ENCODE results near the gene MED17. TPM values are rescaled to one million over a fixed set of nuclear protein-coding genes. Genes with fewer than 3 reads are reported as not detected.

The MED17 gene
- total RNA-seq, 1 experiment from 2014 or later, result 67.9 TPM

- intact Hi-C loops (cut with micrococcal nuclease; ENCODE audit: unreplicated experiment), result no loop called here
- no peak for TF ChIP-seq EZH2 (IDR thresholded peaks at IDR 0.05; ENCODE audit: borderline replicate concordance, low read depth, low read length, poor library complexity, severe bottlenecking)
- no peak for TF ChIP-seq CTCF (conservative IDR thresholded peaks at IDR 0.05; ENCODE audit: low read depth, low read length)
- ChIA-PET CTCF (no interaction called here), POLR2A (ENCODE audit: low non-redundant PET) (no interaction called here)
- no TSS peak for BruUV-seq (replicated peaks)
- Histone ChIP-seq H3K4me1 (ENCODE audit: insufficient read depth, low read length, poor library complexity, severe bottlenecking) (no peaks in the 10 kb centered on the region), H3K27ac (ENCODE audit: low read depth, low read length, poor library complexity, severe bottlenecking) (no peak overlapping the region), H3K36me3 (ENCODE audit: insufficient read depth, low read length, poor library complexity, severe bottlenecking) (peaks cover 4% of the 10 kb centered on the region), H3K4me3 (ENCODE audit: low read depth, low read length, poor library complexity, severe bottlenecking) (no peak overlapping the region), H3K27me3 (replicated peaks; ENCODE audit: insufficient read depth, low read depth, low read length, poor library complexity) (no peaks in the 10 kb centered on the region), H3K9me3 (ENCODE audit: low read depth, low read length, poor library complexity, severe bottlenecking) (no peaks in the 10 kb centered on the region)
- DNase-seq (ENCODE audit: low spot score), result no peak
Observed at GRCh38 chr11:93819966-93820695, 36.0 kb downstream of the MED17 start.

- POLR2A ChIA-PET (ENCODE audit: low non-redundant PET), result no interaction called here
Observed at GRCh38 chr11:93820847-93821246, 36.8 kb downstream of the MED17 start.

GRCh38 chr11:93821617-93822016 is 37.5 kb downstream of the MED17 start:
- H3K9me3 ChIP-seq (ENCODE audit: low read depth, low read length, poor library complexity, severe bottlenecking), result no peaks in the 10 kb centered on the region
- H3K4me3 ChIP-seq (ENCODE audit: low read depth, low read length, poor library complexity, severe bottlenecking), result no peak overlapping the region
- no TSS peak for BruUV-seq (replicated peaks)
- DNase-seq (ENCODE audit: low spot score), result no peak
- H3K27me3 ChIP-seq (replicated peaks; ENCODE audit: insufficient read depth, low read depth, low read length, poor library complexity), result no peaks in the 10 kb centered on the region
- intact Hi-C loops (cut with micrococcal nuclease; ENCODE audit: unreplicated experiment), result no loop called here
- no peaks in the 10 kb centered on the region for H3K36me3 ChIP-seq (ENCODE audit: insufficient read depth, low read length, poor library complexity, severe bottlenecking)
- no peak for TF ChIP-seq CTCF (conservative IDR thresholded peaks at IDR 0.05; ENCODE audit: low read depth, low read length)
- TF ChIP-seq EZH2 (IDR thresholded peaks at IDR 0.05; ENCODE audit: borderline replicate concordance, low read depth, low read length, poor library complexity, severe bottlenecking), result no peak
- no peak overlapping the region for H3K27ac ChIP-seq (ENCODE audit: low read depth, low read length, poor library complexity, severe bottlenecking)
- no peaks in the 10 kb centered on the region for H3K4me1 ChIP-seq (ENCODE audit: insufficient read depth, low read length, poor library complexity, severe bottlenecking)
- ChIA-PET CTCF (no interaction called here), POLR2A (ENCODE audit: low non-redundant PET) (no interaction called here)

More at GRCh38 chr11:93820847-93821246, 36.8 kb downstream of the MED17 start:
- H3K4me1 ChIP-seq (ENCODE audit: insufficient read depth, low read length, poor library complexity, severe bottlenecking), result no peaks in the 10 kb centered on the region
- no peak for DNase-seq (ENCODE audit: low spot score)
- no peak overlapping the region for H3K27ac ChIP-seq (ENCODE audit: low read depth, low read length, poor library complexity, severe bottlenecking)
- CTCF ChIA-PET, result no interaction called here
- no peak for TF ChIP-seq CTCF (conservative IDR thresholded peaks at IDR 0.05; ENCODE audit: low read depth, low read length)
- TF ChIP-seq EZH2 (IDR thresholded peaks at IDR 0.05; ENCODE audit: borderline replicate concordance, low read depth, low read length, poor library complexity, severe bottlenecking), result no peak
- H3K4me3 ChIP-seq (ENCODE audit: low read depth, low read length, poor library complexity, severe bottlenecking), result no peak overlapping the region
- intact Hi-C loops (cut with micrococcal nuclease; ENCODE audit: unreplicated experiment), result no loop called here
- no TSS peak for BruUV-seq (replicated peaks)
- peaks cover 4% of the 10 kb centered on the region for H3K36me3 ChIP-seq (ENCODE audit: insufficient read depth, low read length, poor library complexity, severe bottlenecking)
- no peaks in the 10 kb centered on the region for H3K9me3 ChIP-seq (ENCODE audit: low read depth, low read length, poor library complexity, severe bottlenecking)
- H3K27me3 ChIP-seq (replicated peaks; ENCODE audit: insufficient read depth, low read depth, low read length, poor library complexity), result no peaks in the 10 kb centered on the region
